HEK293 (cell line): ENCODE results near the gene DCST2.

Source experiments
- GLIS1 ChIP-seq: fragments of 450-650 bp; formaldehyde crosslinking; IDR thresholded peaks from 2 replicates; pipeline ENCODE4 v1.5.1; 2016; ENCODE audit warnings: missing biosample characterization, missing genetic modification characterization
- IKZF3 ChIP-seq: fragments of 450-650 bp; IDR thresholded peaks from 2 replicates; pipeline ENCODE4 v1.5.0; 2018; ENCODE audit warnings: missing biosample characterization, mild to moderate bottlenecking, missing genetic modification characterization, moderate library complexity
- KLF9 ChIP-seq: fragments of 450-650 bp; formaldehyde crosslinking; IDR thresholded peaks from 2 replicates; pipeline ENCODE4 v1.5.1; 2016; ENCODE audit warnings: missing biosample characterization, missing genetic modification characterization, low read depth
- SCRT1 ChIP-seq: fragments of 450-650 bp; formaldehyde crosslinking; IDR thresholded peaks from 2 replicates; pipeline ENCODE4 v1.5.1; 2016; ENCODE audit warnings: missing biosample characterization, missing genetic modification characterization, borderline replicate concordance
- SCRT2 ChIP-seq: fragments of 450-650 bp; formaldehyde crosslinking; IDR thresholded peaks from 2 replicates; pipeline ENCODE4 v1.5.1; 2016; ENCODE audit warnings: missing biosample characterization, missing genetic modification characterization
- SP7 ChIP-seq: fragments of 450-650 bp; formaldehyde crosslinking; IDR thresholded peaks from 2 replicates; pipeline ENCODE4 v1.5.1; 2016; ENCODE audit warnings: missing biosample characterization, missing genetic modification characterization
- WT1 ChIP-seq: fragments of 450-650 bp; formaldehyde crosslinking; IDR thresholded peaks from 2 replicates; pipeline ENCODE4 v1.5.1; 2016; ENCODE audit warnings: missing biosample characterization, missing genetic modification characterization
- ZFHX2 ChIP-seq: fragments of 450-650 bp; formaldehyde crosslinking; conservative IDR thresholded peaks from 2 replicates; pipeline ENCODE4 v1.5.1; 2016; ENCODE audit warnings: missing biosample characterization, missing genetic modification characterization
- ZFP69B ChIP-seq: fragments of 450-650 bp; formaldehyde crosslinking; IDR thresholded peaks from 2 replicates; pipeline ENCODE4 v1.5.1; 2016; ENCODE audit warnings: missing biosample characterization, missing genetic modification characterization
- ZNF335 ChIP-seq: fragments of 450-650 bp; formaldehyde crosslinking; conservative IDR thresholded peaks from 2 replicates; pipeline ENCODE4 v1.5.1; 2016; ENCODE audit warnings: missing biosample characterization, missing genetic modification characterization
- ZNF433 ChIP-seq: fragments of 450-650 bp; formaldehyde crosslinking; IDR thresholded peaks from 2 replicates; pipeline ENCODE4 v1.5.1; 2016; ENCODE audit warnings: missing biosample characterization, missing genetic modification characterization, low read depth
- ZNF529 ChIP-seq: fragments of 450-650 bp; formaldehyde crosslinking; IDR thresholded peaks from 2 replicates; pipeline ENCODE4 v1.5.1; 2017; ENCODE audit warnings: missing genetic modification characterization, missing biosample characterization; ENCODE audit not compliant: insufficient replicate concordance
- ZNF558 ChIP-seq: fragments of 450-650 bp; formaldehyde crosslinking; IDR thresholded peaks from 2 replicates; pipeline ENCODE4 v1.5.1; 2016; ENCODE audit warnings: missing biosample characterization, missing genetic modification characterization
- ZNF561 ChIP-seq: fragments of 450-650 bp; IDR thresholded peaks from 2 replicates; pipeline ENCODE4 v1.5.1; 2018; ENCODE audit warnings: missing biosample characterization, missing genetic modification characterization, borderline replicate concordance
- ZNF677 ChIP-seq: fragments of 450-650 bp; IDR thresholded peaks from 2 replicates; pipeline ENCODE4 v1.5.0; 2018; ENCODE audit warnings: missing biosample characterization, mild to moderate bottlenecking, missing genetic modification characterization, moderate library complexity
- ZXDB ChIP-seq: fragments of 450-650 bp; formaldehyde crosslinking; IDR thresholded peaks from 2 replicates; pipeline ENCODE4 v1.5.1; 2016; ENCODE audit warnings: missing biosample characterization, missing genetic modification characterization
- TF ChIP-seq, protein P1 (sequence below): fragments of 450-650 bp; formaldehyde crosslinking; IDR thresholded peaks from 2 replicates; pipeline ENCODE4 v1.5.1; 2016; ENCODE audit warnings: missing biosample characterization, missing genetic modification characterization
- TF ChIP-seq, protein P2 (sequence below): fragments of 450-650 bp; formaldehyde crosslinking; IDR thresholded peaks from 2 replicates; pipeline ENCODE4 v1.5.1; 2016; ENCODE audit warnings: missing biosample characterization, missing genetic modification characterization
- TF ChIP-seq, protein P3 (sequence below): IDR thresholded peaks from 2 replicates; pipeline ENCODE4 v1.6.1; 2011; ENCODE audit warnings: mild to moderate bottlenecking, low read depth, low read length, borderline replicate concordance
- TF ChIP-seq, protein P4 (sequence below): fragments of 450-650 bp; formaldehyde crosslinking; IDR thresholded peaks from 2 replicates; pipeline ENCODE4 v1.5.1; 2016; ENCODE audit warnings: missing biosample characterization, missing genetic modification characterization
- TF ChIP-seq, protein P5 (sequence below): fragments of 450-650 bp; formaldehyde crosslinking; IDR thresholded peaks from 2 replicates; pipeline ENCODE4 v1.5.1; 2016; ENCODE audit warnings: missing biosample characterization, missing genetic modification characterization
- TF ChIP-seq, protein P6 (sequence below): fragments of 450-650 bp; formaldehyde crosslinking; IDR thresholded peaks from 2 replicates; pipeline ENCODE4 v1.5.1; 2017; ENCODE audit warnings: missing biosample characterization, missing genetic modification characterization

Gene DCST2

DNA sequence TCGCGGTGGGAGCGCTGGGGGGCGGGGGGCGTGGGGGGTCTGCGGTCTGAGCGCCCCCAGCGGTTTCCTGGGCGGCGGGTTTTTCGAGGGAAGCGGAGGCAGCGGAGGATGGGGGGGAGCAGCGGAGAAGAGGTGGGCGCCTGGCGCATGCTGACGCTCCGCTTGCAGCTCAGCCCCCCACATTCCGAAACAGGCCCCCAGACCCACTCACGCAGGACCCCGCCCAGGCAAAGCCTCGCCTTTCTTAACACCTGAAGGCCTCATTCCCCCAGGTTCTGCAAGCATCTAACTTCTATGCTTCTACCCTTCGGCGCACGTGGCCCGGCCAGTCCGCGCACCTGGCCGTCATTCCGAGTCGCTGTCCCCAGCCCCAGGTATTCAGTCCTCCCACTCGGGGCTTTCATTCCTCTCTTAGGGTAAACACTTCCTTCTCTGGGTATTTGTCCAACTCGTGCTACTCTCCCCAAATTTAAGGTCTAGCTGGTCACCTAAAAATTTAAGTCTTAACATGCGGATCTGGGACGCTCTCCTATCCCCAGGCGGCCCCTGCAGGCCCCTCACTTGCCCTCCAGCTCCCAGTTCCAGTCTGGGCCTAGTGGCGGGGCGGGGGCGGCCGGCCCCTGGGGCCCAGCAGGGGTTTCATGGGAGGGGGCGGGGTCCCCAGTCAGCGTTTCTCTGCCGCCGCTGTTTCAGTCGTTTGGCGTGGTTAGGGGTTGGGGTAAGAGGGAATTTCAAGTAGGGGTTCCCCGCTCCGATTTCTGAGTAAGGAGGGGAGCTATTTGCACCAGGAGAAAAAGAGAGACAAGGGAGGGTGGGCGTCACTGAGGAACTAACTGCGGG is 33.8 kb downstream of the DCST2 start (continued):
- TF ChIP-seq, protein P1, sequence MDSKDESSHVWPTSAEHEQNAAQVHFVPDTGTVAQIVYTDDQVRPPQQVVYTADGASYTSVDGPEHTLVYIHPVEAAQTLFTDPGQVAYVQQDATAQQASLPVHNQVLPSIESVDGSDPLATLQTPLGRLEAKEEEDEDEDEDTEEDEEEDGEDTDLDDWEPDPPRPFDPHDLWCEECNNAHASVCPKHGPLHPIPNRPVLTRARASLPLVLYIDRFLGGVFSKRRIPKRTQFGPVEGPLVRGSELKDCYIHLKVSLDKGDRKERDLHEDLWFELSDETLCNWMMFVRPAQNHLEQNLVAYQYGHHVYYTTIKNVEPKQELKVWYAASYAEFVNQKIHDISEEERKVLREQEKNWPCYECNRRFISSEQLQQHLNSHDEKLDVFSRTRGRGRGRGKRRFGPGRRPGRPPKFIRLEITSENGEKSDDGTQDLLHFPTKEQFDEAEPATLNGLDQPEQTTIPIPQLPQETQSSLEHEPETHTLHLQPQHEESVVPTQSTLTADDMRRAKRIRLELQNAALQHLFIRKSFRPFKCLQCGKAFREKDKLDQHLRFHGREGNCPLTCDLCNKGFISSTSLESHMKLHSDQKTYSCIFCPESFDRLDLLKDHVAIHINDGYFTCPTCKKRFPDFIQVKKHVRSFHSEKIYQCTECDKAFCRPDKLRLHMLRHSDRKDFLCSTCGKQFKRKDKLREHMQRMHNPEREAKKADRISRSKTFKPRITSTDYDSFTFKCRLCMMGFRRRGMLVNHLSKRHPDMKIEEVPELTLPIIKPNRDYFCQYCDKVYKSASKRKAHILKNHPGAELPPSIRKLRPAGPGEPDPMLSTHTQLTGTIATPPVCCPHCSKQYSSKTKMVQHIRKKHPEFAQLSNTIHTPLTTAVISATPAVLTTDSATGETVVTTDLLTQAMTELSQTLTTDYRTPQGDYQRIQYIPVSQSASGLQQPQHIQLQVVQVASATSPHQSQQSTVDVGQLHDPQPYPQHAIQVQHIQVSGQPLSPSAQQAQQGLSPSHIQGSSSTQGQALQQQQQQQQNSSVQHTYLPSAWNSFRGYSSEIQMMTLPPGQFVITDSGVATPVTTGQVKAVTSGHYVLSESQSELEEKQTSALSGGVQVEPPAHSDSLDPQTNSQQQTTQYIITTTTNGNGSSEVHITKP (tag by site-specific recombination): peak; percentile 92
- peak; percentile 23; the same call in 1 of the 2 replicates for TF ChIP-seq ZFP69B
- TF ChIP-seq ZNF677 (tag by site-specific recombination): no peak
- no peak for TF ChIP-seq ZNF558
- TF ChIP-seq GLIS1: no peak
- peak; percentile 75 for TF ChIP-seq ZNF335 (tag by site-specific recombination)
- TF ChIP-seq WT1 (tag by site-specific recombination): 0 out of 2 replicates have a peak, but pooled peaks have one; percentile 24
- no peak for TF ChIP-seq SP7 (tag by site-specific recombination)
- TF ChIP-seq, protein P2, sequence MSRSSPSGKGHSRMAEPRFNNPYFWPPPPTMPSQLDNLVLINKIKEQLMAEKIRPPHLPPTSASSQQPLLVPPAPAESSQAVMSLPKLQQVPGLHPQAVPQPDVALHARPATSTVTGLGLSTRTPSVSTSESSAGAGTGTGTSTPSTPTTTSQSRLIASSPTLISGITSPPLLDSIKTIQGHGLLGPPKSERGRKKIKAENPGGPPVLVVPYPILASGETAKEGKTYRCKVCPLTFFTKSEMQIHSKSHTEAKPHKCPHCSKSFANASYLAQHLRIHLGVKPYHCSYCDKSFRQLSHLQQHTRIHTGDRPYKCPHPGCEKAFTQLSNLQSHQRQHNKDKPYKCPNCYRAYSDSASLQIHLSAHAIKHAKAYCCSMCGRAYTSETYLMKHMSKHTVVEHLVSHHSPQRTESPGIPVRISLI (tag by site-specific recombination): no peak
- TF ChIP-seq IKZF3 (tag by site-specific recombination): no peak
- TF ChIP-seq, protein P3, sequence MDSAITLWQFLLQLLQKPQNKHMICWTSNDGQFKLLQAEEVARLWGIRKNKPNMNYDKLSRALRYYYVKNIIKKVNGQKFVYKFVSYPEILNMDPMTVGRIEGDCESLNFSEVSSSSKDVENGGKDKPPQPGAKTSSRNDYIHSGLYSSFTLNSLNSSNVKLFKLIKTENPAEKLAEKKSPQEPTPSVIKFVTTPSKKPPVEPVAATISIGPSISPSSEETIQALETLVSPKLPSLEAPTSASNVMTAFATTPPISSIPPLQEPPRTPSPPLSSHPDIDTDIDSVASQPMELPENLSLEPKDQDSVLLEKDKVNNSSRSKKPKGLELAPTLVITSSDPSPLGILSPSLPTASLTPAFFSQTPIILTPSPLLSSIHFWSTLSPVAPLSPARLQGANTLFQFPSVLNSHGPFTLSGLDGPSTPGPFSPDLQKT: no peak
- peak; percentile 90 for TF ChIP-seq ZXDB (tag by site-specific recombination)
- TF ChIP-seq, protein P4, sequence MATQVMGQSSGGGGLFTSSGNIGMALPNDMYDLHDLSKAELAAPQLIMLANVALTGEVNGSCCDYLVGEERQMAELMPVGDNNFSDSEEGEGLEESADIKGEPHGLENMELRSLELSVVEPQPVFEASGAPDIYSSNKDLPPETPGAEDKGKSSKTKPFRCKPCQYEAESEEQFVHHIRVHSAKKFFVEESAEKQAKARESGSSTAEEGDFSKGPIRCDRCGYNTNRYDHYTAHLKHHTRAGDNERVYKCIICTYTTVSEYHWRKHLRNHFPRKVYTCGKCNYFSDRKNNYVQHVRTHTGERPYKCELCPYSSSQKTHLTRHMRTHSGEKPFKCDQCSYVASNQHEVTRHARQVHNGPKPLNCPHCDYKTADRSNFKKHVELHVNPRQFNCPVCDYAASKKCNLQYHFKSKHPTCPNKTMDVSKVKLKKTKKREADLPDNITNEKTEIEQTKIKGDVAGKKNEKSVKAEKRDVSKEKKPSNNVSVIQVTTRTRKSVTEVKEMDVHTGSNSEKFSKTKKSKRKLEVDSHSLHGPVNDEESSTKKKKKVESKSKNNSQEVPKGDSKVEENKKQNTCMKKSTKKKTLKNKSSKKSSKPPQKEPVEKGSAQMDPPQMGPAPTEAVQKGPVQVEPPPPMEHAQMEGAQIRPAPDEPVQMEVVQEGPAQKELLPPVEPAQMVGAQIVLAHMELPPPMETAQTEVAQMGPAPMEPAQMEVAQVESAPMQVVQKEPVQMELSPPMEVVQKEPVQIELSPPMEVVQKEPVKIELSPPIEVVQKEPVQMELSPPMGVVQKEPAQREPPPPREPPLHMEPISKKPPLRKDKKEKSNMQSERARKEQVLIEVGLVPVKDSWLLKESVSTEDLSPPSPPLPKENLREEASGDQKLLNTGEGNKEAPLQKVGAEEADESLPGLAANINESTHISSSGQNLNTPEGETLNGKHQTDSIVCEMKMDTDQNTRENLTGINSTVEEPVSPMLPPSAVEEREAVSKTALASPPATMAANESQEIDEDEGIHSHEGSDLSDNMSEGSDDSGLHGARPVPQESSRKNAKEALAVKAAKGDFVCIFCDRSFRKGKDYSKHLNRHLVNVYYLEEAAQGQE: 0 out of 2 replicates have a peak, but pooled peaks have one; percentile 26
- TF ChIP-seq SCRT1 (tag by site-specific recombination): no peak
- 0 out of 2 replicates have a peak, but pooled peaks have one; percentile 33 for TF ChIP-seq ZNF561
- TF ChIP-seq KLF9 (tag by site-specific recombination): peak; percentile 75
- TF ChIP-seq ZFHX2 (tag by site-specific recombination): peak; percentile 57; the same call in 1 of the 2 replicates
- TF ChIP-seq, protein P5, sequence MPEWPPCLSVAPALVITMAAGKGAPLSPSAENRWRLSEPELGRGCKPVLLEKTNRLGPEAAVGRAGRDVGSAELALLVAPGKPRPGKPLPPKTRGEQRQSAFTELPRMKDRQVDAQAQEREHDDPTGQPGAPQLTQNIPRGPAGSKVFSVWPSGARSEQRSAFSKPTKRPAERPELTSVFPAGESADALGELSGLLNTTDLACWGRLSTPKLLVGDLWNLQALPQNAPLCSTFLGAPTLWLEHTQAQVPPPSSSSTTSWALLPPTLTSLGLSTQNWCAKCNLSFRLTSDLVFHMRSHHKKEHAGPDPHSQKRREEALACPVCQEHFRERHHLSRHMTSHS (tag by site-specific recombination): no peak
- no peak for TF ChIP-seq ZNF433 (tag by site-specific recombination)
- TF ChIP-seq ZNF529 (tag by site-specific recombination): no peak
- TF ChIP-seq, protein P6, sequence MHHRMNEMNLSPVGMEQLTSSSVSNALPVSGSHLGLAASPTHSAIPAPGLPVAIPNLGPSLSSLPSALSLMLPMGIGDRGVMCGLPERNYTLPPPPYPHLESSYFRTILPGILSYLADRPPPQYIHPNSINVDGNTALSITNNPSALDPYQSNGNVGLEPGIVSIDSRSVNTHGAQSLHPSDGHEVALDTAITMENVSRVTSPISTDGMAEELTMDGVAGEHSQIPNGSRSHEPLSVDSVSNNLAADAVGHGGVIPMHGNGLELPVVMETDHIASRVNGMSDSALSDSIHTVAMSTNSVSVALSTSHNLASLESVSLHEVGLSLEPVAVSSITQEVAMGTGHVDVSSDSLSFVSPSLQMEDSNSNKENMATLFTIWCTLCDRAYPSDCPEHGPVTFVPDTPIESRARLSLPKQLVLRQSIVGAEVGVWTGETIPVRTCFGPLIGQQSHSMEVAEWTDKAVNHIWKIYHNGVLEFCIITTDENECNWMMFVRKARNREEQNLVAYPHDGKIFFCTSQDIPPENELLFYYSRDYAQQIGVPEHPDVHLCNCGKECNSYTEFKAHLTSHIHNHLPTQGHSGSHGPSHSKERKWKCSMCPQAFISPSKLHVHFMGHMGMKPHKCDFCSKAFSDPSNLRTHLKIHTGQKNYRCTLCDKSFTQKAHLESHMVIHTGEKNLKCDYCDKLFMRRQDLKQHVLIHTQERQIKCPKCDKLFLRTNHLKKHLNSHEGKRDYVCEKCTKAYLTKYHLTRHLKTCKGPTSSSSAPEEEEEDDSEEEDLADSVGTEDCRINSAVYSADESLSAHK (tag by site-specific recombination): 0 out of 2 replicates have a peak, but pooled peaks have one; percentile 24
- TF ChIP-seq SCRT2 (tag by site-specific recombination): no peak
